GM21529 (cell line): ENCODE data around the gene KHSRP.
"Not testable (repeated sequence)": the region's sequence is repeated elsewhere in the genome, so short reads cannot be mapped to it uniquely, and the experiment has no call there.

Experiments
- ATAC-seq: cut with Tn5 transposase; IDR thresholded peaks from one replicate; pipeline ENCODE4 v1.9.1; 2021; ENCODE audit not compliant: unreplicated experiment

KHSRP gene

GRCh38 chr19:6452223-6452614 is 27.6 kb upstream of the KHSRP start:
- no peak for ATAC-seq

GRCh38 chr19:6451583-6452222 is 27.1 kb upstream of the KHSRP start:
- no peak for ATAC-seq

- ATAC-seq: no peak
These were observed 25.6 kb upstream of the KHSRP start for GRCh38 chr19:6450166-6450565.

- ATAC-seq: no peak
These were observed 23.4 kb upstream of the KHSRP start for GRCh38 chr19:6448045-6448444.

- no peak for ATAC-seq
These were observed 21.8 kb upstream of the KHSRP start for GRCh38 chr19:6446452-6446851.

- ATAC-seq: no peak
These were observed 19.4 kb upstream of the KHSRP start for GRCh38 chr19:6443986-6444385.

- ATAC-seq: no peak
These were observed 17.6 kb upstream of the KHSRP start for GRCh38 chr19:6442087-6442688.

GRCh38 chr19:6440905-6441304 is 16.3 kb upstream of the KHSRP start:
- no peak for ATAC-seq

- ATAC-seq: no peak
These were observed 15.1 kb upstream of the KHSRP start for GRCh38 chr19:6439743-6440142.

- no peak for ATAC-seq
These were observed 9.1 kb upstream of the KHSRP start, which contains the start of gene SLC25A41 for GRCh38 chr19:6433663-6434062. SLC25A41 (minus strand) TSS chr19:6433763; CDS start chr19:6433693, 70 bp downstream.

- no peak for ATAC-seq
These were observed 8.6 kb upstream of the KHSRP start for GRCh38 chr19:6433165-6433564.

GRCh38 chr19:6431891-6432290 is 7.3 kb upstream of the KHSRP start:
- ATAC-seq: no peak

GRCh38 chr19:6429419-6430221 is 5.0 kb upstream of the KHSRP start:
- no peak for ATAC-seq

- not testable (repeated sequence) for ATAC-seq
These were observed 4.2 kb upstream of the KHSRP start for GRCh38 chr19:6428692-6429418.

GRCh38 chr19:6427131-6427530 is 2.5 kb upstream of the KHSRP start:
- no peak for ATAC-seq

GRCh38 chr19:6425732-6426620 is 1.4 kb upstream of the KHSRP start:
- ATAC-seq: no peak

- ATAC-seq: peak; percentile 86
These were observed 524 bp upstream of the KHSRP start for GRCh38 chr19:6424939-6425731.

- ATAC-seq: no peak
These were observed 964 bp downstream of the KHSRP start for GRCh38 chr19:6423499-6424194.
